Right lobe of liver (tissue), 6 donors: Measurements from ENCODE around the gene GUCD1. TPM values are rescaled to one million over a fixed set of nuclear protein-coding genes. Genes with fewer than 3 reads are reported as not detected.

Experiments used
- ATAC-seq, 4 donors: fragments of 200-7000 bp; cut with Tn5 transposase; one replicate each; pipeline ENCODE4 v1.9.1; 2020; ENCODE audit warnings: mild to moderate bottlenecking in 4 of 4, moderate library complexity in 4 of 4
- DNase-seq, 3 donors: peaks; one replicate each; pipeline ENCODE4 v3.0.0-alpha.2; 2020
- H3K27ac ChIP-seq, 3 donors: fragments of 200-600 bp; one replicate each; pipeline ENCODE4 v1.8.0; 2022
- H3K27me3 ChIP-seq, 2 donors: fragments of 200-600 bp; one replicate each; pipeline ENCODE4 v1.8.0; 2022
- H3K36me3 ChIP-seq, 4 donors: fragments of 200-600 bp; sonication (generic) in 1 of 4; one replicate each; pipeline versions ENCODE4 v1.5.1 to v1.8.0; 2017 to 2022; ENCODE audit warnings: control low read depth in 1 of 4
- H3K4me1 ChIP-seq, 4 donors: fragments of 200-600 bp; sonication (generic) in 1 of 4; one replicate each; pipeline versions ENCODE4 v1.5.1 to v1.8.0; 2017 to 2022; ENCODE audit warnings: control low read depth in 1 of 4
- H3K4me3 ChIP-seq, 3 donors: fragments of 200-600 bp; one replicate each; pipeline ENCODE4 v1.8.0; 2022
- H3K9me3 ChIP-seq, 4 donors: fragments of 200-600 bp; sonication (generic) in 1 of 4; one replicate each; pipeline versions ENCODE4 v1.5.1 to v1.8.0; 2017 to 2022; ENCODE audit warnings: control low read depth in 1 of 4
- POLR2A ChIP-seq: fragments of 450-650 bp; IDR thresholded peaks from one replicate; pipeline ENCODE4 v1.6.1; 2017; ENCODE audit warnings: antibody characterized with exemption, mild to moderate bottlenecking
- WGBS: methylation state at CpG from one replicate; pipeline ENCODE4 v1.1.6; 2018; ENCODE audit warnings: low coverage, low lambda C conversion rate; ENCODE audit not compliant: insufficient coverage; ENCODE audit errors: missing lambda C conversion rate; 5-methylcytosine and 5-hydroxymethylcytosine counted together
- intact Hi-C, 2 donors: fragments of 100-400 bp; cut with DNase I; formaldehyde crosslinking; loops; one replicate each; pipeline versions ENCODE4 v1.11.2 to v1.14.1; 2022
- total RNA-seq, 6 experiments: library from RNA; depleted of rRNA in 2 of 6; stranded (reverse); fragments of >200 nt in 2 of 6; fragmentation: NEBNext Ultra II Directional in 3 of 6; extraction: Animal tissue kit (Norgen Biotek cat#: 25700) in 3 of 6; gene quantifications; one replicate each; pipeline versions ENCODE4 v1.1.0 to v1.2.4, GENCODE V29; 2016 to 2023
- TF ChIP-seq, protein P1 (sequence below), 4 donors: fragments of 200-600 bp in 3 of 4; fragments of 450-650 bp in 1 of 4; IDR thresholded peaks; one replicate each; pipeline versions ENCODE4 v1.5.1 to v1.8.0; 2016 to 2022; ENCODE audit warnings: antibody characterized with exemption in 4 of 4, mild to moderate bottlenecking in 2 of 4
- donor health status: DM: no; HTN: yes; CAD: no.
- donor health status: DM: no; HTN: no; CAD: no.
- donor health status: DM: no; HTN: no; CAD: no.
- donor health status: DM: no; HTN: yes; CAD: no.
- donor health status: DM: no; HTN: yes; CAD: no.

GUCD1 gene
- total RNA-seq, 6 experiments from 2014 or later: 94.0 to 281 (median 213) TPM

DNA sequence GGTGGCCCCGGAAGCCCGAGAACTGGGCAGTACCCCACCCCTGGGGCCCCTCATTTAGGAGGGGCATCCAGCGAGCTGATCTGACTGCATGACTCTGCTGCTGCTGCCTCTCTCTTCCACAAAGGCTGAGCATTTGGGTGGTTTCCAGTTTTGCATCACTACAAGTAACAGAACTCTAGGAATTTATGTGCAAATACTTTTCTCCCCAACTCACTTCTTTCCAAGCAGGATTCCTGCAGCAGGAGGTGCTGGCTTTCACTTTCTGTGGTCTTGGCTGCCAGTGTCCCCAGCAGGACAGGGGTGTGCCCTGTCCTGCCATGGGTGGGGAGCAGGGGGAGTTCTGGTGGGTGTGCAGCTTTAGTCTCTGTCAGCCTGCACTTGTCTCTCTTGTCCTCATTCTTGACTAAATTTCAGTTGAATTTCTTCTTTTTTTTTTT is 38.6 kb downstream of the GUCD1 start:
- Histone ChIP-seq H3K27ac (peak overlapping the region; percentile 11 to 41 (median 22)), H3K9me3 (no peaks in the 10 kb centered on the region), H3K36me3 (peaks cover 0 to 44% (median 18%) of the 10 kb centered on the region in 4 donors), H3K27me3 (no peaks in the 10 kb centered on the region), H3K4me3 (no peak overlapping the region), H3K4me1 (peaks cover 0 to 99% (median 43%) of the 10 kb centered on the region in 4 donors)
- WGBS: 20% methylated on average over 2 of the region's 3 CpGs
- intact Hi-C loops: no loop called here
- ATAC-seq (peak in 1 of 4 donors; percentile 2), DNase-seq (peak in 1 of 3 donors; percentile 47)
- TF ChIP-seq, protein P1, sequence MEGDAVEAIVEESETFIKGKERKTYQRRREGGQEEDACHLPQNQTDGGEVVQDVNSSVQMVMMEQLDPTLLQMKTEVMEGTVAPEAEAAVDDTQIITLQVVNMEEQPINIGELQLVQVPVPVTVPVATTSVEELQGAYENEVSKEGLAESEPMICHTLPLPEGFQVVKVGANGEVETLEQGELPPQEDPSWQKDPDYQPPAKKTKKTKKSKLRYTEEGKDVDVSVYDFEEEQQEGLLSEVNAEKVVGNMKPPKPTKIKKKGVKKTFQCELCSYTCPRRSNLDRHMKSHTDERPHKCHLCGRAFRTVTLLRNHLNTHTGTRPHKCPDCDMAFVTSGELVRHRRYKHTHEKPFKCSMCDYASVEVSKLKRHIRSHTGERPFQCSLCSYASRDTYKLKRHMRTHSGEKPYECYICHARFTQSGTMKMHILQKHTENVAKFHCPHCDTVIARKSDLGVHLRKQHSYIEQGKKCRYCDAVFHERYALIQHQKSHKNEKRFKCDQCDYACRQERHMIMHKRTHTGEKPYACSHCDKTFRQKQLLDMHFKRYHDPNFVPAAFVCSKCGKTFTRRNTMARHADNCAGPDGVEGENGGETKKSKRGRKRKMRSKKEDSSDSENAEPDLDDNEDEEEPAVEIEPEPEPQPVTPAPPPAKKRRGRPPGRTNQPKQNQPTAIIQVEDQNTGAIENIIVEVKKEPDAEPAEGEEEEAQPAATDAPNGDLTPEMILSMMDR (IDR thresholded peaks at IDR 0.05): no peak
- no peak for TF ChIP-seq POLR2A

DNA sequence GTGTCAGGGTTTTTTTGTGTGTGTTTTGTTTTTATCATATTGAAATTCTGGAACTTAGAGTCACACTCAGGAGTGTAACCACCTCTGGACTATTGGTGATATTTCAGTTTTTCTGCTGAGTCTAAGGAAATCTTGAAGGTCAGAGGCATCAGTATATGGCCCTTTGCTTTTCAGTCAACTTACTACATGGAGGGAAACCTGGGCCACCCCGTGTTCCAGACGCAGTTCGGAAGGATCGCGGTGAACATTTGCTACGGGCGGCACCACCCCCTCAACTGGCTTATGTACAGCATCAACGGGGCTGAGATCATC is 40.0 kb downstream of the GUCD1 start:
- no CpG with 5 or more reads among the region's 8 CpGs for whole genome bisulfite sequencing
- TF ChIP-seq POLR2A: no peak
- TF ChIP-seq, protein P1 (IDR thresholded peaks at IDR 0.05): no peak
- Histone ChIP-seq H3K9me3 (no peaks in the 10 kb centered on the region), H3K27ac (peak overlapping the region; percentile 62 to 79 (median 63)), H3K4me1 (peaks cover 0 to 99% (median 45%) of the 10 kb centered on the region in 4 donors), H3K27me3 (no peaks in the 10 kb centered on the region), H3K4me3 (no peak overlapping the region), H3K36me3 (peaks cover 0 to 40% (median 17%) of the 10 kb centered on the region in 4 donors)
- intact Hi-C loops: no loop called here
- ATAC-seq (no peak), DNase-seq (no peak)

DNA sequence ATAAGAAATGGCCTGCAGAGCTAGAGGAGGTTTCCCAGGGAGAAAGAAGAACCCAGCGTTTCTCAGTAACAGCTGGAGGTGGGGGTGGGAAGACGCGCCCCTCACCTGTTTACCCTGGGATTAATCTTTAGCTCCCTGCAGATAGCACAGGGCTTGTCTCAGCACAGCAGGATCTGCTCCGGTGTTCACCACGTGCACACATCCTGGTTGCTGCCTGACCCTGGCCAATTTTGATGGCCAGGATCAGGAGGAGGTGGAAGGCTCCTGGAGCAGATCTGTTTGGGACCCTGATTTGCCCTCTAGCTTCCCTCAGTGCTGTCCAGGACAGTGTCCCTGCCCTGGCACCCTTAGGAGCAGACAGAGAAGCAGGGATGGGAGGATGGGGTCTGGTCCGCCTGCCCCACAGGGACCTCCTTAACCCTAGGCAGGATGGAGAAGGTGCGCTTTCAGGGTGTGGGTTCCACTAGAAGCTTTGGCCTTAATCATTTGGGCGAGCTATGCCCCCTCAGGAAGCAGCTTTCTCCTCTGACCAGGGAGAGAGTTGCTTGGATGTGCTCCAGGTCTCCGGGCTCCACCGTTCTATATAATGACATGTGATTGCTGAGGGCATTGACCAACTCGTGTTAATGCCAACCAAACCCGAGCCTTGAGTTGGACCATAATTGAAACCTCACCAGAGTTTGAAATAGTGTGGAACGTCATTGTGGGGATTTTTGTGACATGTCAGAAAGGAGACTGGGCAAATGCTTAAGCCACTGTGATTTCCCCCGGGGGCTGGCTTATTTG is 40.5 kb downstream of the GUCD1 start:
- H3K27ac ChIP-seq: peak overlapping the region; percentile 62 to 79 (median 63)

DNA sequence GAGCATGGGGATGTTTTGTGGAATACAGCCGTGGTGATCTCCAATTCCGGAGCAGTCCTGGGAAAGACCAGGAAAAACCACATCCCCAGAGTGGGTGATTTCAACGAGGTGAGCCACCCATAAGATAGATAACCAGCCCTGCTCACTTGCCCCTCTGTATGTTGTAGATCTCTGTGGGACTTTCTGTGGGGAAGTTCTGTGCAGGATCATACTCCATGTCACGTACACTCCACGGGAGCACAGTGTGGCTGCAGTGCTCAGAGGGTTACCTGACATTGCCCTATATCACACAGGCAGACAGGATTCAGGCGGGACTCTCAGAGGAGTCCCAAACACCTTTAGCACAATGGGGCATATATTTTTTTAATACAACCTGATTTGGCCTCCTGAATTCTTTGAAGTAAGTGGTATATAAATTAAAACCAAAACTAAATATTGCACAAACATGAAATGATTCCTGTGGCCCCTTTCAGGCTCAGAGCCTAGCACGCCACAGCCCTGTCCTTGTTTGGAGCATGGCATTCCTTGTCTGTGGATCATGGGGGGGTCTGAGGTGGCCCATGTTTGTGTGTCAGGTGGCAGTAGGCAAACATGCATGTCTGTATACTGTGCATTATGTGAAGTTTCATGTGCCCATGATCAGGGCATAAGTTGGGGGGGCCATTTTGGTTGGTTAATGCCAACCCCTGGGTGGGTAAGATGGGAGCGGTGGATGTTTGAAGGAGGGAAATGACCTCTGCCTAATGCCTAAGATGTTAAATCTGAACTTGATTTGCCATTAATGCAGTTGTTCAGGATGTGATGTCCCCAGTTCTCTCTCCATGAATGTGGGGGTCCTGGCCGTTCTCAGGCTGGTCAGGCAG is 41.3 kb downstream of the GUCD1 start:
- intact Hi-C loops: no loop called here
- TF ChIP-seq, protein P1 (IDR thresholded peaks at IDR 0.05): no peak
- TF ChIP-seq POLR2A: no peak
- H3K27me3 ChIP-seq: no peaks in the 10 kb centered on the region
- 58% methylated on average over 9 of the region's 9 CpGs for WGBS
- H3K27ac ChIP-seq: peak overlapping the region in 2 of 3 donors; percentile 62 to 79
- DNase-seq (no peak), ATAC-seq (peak in 2 of 4 donors; percentile 1)
- peaks cover 0 to 97% (median 44%) of the 10 kb centered on the region in 4 donors for H3K4me1 ChIP-seq
- H3K9me3 ChIP-seq: no peaks in the 10 kb centered on the region
- H3K36me3 ChIP-seq: peaks cover 0 to 40% (median 14%) of the 10 kb centered on the region in 4 donors
- no peak overlapping the region for H3K4me3 ChIP-seq

More for the DNA sequence above, 40.5 kb downstream of the GUCD1 start:
- H3K9me3 ChIP-seq: no peaks in the 10 kb centered on the region
- TF ChIP-seq, protein P1 (IDR thresholded peaks at IDR 0.05): no peak
- peaks cover 0 to 40% (median 16%) of the 10 kb centered on the region in 4 donors for H3K36me3 ChIP-seq
- intact Hi-C loops: no loop called here
- H3K4me1 ChIP-seq: peaks cover 0 to 98% (median 44%) of the 10 kb centered on the region in 4 donors
- no peak overlapping the region for H3K4me3 ChIP-seq
- peak; percentile 69 to 83 (median 80) for ATAC-seq
- DNase-seq: peak; percentile 81 to 93 (median 91)
- 22% methylated on average over 8 of the region's 14 CpGs for WGBS
- no peaks in the 10 kb centered on the region for H3K27me3 ChIP-seq
